Right lobe of liver (tissue), 4 donors: ENCODE measurements around the gene DNAH8.

ENCODE experiments used
- CTCF ChIP-seq, 4 donors: fragments of 200-600 bp in 3 of 4; fragments of 450-650 bp in 1 of 4; IDR thresholded peaks; one replicate each; pipeline versions ENCODE4 v1.5.1 to v1.8.0; 2016 to 2022; ENCODE audit warnings: antibody characterized with exemption in 4 of 4, mild to moderate bottlenecking in 2 of 4
- POLR2A ChIP-seq: fragments of 450-650 bp; IDR thresholded peaks from one replicate; pipeline ENCODE4 v1.6.1; 2017; ENCODE audit warnings: antibody characterized with exemption, mild to moderate bottlenecking
- donor health status: DM: no; HTN: no; CAD: no.
- donor health status: DM: no; HTN: no; CAD: no.
- donor health status: DM: no; HTN: yes; CAD: no.

DNA sequence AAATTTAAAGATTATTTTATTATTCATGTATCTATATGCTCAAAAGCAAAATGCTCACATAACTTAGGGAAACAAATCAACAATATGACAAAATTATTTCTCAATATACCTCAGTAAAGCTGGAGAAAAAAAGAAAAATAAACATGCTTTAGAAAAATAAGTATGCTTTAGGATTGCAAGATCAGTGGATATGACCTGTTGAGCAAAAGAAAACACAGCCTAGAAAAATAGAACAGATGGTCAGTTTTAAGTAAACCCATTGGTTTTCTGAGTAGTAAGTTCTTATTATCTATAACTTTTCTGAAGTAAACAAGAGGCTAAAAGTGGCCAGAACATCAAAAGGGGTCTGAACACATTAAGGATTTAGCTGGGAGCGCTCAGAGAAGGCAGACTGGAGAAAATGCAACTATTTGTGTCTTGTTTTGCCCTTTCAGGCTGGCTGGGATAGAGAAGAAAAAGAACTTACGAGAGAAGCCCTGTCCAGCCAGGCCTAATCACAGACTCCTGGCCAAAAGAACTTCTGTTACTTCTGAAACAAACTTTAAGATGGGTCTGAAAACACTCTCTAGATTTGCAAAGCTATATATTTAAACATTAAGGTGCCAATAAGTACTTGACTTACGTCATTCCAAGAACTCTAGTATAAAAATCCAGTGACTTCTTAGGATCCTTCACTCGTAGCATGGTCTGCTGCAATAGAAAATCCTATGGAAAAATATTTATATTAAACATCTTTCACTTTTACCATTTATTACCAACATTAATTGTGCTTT is 28.7 kb upstream of the DNAH8 start:
- no peak for TF ChIP-seq CTCF (IDR thresholded peaks at IDR 0.05)
- TF ChIP-seq POLR2A = no peak
